ENCODE results near the gene CRCP.

GRCh38 chr7:66142996-66143395, 28.3 kb downstream of the CRCP start:
- TF ChIP-seq CTCF (IDR thresholded peaks at IDR 0.05), result no peak
- no peak for TF ChIP-seq POLR2A (IDR thresholded peaks at IDR 0.05)
- TF ChIP-seq POLR2AphosphoS5 (IDR thresholded peaks at IDR 0.05), result no peak
- TF ChIP-seq EP300 (IDR thresholded peaks at IDR 0.05), result no peak

Data from sigmoid colon (tissue), 4 donors.